ENCODE measurements around the gene CRYBG2.

- TF ChIP-seq CTCF (IDR thresholded peaks at IDR 0.05; ENCODE audit: low read depth, low read length) (no peak), EZH2phosphoT487 (IDR thresholded peaks at IDR 0.05; ENCODE audit: low read depth) (no peak)
These were observed 36.8 kb downstream of the CRYBG2 start for GRCh38 chr1:26317146-26317545.

Data from OCI-LY3 (cell line).